ENCODE data around the gene PIP5K1A. TPM values are rescaled to one million over a fixed set of nuclear protein-coding genes. Genes with fewer than 3 reads are reported as not detected.

The PIP5K1A gene
- total and polyA plus RNA-seq, 4 donors: 21.7 to 120 (median 37.5) TPM

GRCh38 chr1:151289991-151290708, 91.8 kb downstream of the PIP5K1A start:
- no peaks in the 10 kb centered on the region for H3K27me3 ChIP-seq (ENCODE audit: control insufficient read depth in 3 of 3, insufficient read depth in 3 of 3, low read length in 2 of 3)
- DNase-seq (no peak), ATAC-seq (ENCODE audit: insufficient read depth, low FRiP score) (no peak)
- H3K9ac ChIP-seq (ENCODE audit: insufficient read depth in 1 of 2, low read length in 2 of 2): no peak overlapping the region
- H3K27ac ChIP-seq (ENCODE audit: low read depth in 1 of 2, low read length in 1 of 2): no peak overlapping the region
- no peaks in the 10 kb centered on the region for H3K4me1 ChIP-seq (ENCODE audit: control insufficient read depth in 5 of 5, insufficient read depth in 5 of 5, low read length in 5 of 5)
- H3K36me3 ChIP-seq (ENCODE audit: control insufficient read depth in 4 of 4, insufficient read depth in 4 of 4, low read length in 4 of 4): peaks cover 24 to 81% (median 48%) of the 10 kb centered on the region in 4 donors
- 85 to 90% methylated on average over 21 of the region's 21 CpGs for WGBS, 2 donors
- no peak overlapping the region for H3K4me3 ChIP-seq
- H3K9me3 ChIP-seq (ENCODE audit: control insufficient read depth in 4 of 4, insufficient read depth in 3 of 4, low read length in 3 of 4): no peaks in the 10 kb centered on the region
- no peak for TF ChIP-seq CTCF (IDR thresholded peaks at IDR 0.05; ENCODE audit: control extremely low read depth, extremely low read depth)

- Histone ChIP-seq H3K27me3 (ENCODE audit: control insufficient read depth in 3 of 3, insufficient read depth in 3 of 3, low read length in 2 of 3) (no peaks in the 10 kb centered on the region), H3K9ac (ENCODE audit: insufficient read depth in 1 of 2, low read length in 2 of 2) (no peak overlapping the region), H3K9me3 (ENCODE audit: control insufficient read depth in 4 of 4, insufficient read depth in 3 of 4, low read length in 3 of 4) (no peaks in the 10 kb centered on the region), H3K4me3 (no peak overlapping the region), H3K27ac (ENCODE audit: low read depth in 1 of 2, low read length in 1 of 2) (no peak overlapping the region), H3K4me1 (ENCODE audit: control insufficient read depth in 5 of 5, insufficient read depth in 5 of 5, low read length in 5 of 5) (no peaks in the 10 kb centered on the region), H3K36me3 (ENCODE audit: control insufficient read depth in 4 of 4, insufficient read depth in 4 of 4, low read length in 4 of 4) (peaks cover 30 to 84% (median 51%) of the 10 kb centered on the region in 4 donors)
- DNase-seq (no peak), ATAC-seq (ENCODE audit: insufficient read depth, low FRiP score) (no peak)
- no peak for TF ChIP-seq CTCF (IDR thresholded peaks at IDR 0.05; ENCODE audit: control extremely low read depth, extremely low read depth)
- WGBS, 2 donors: 73 to 82% methylated on average over 19 of the region's 19 CpGs
Measured at GRCh38 chr1:151290709-151291303, 92.5 kb downstream of the PIP5K1A start.

GRCh38 chr1:151292207-151293030, 94.1 kb downstream of the PIP5K1A start:
- DNase-seq: no peak
- Histone ChIP-seq H3K9ac (ENCODE audit: insufficient read depth in 1 of 2, low read length in 2 of 2) (no peak overlapping the region), H3K4me3 (no peak overlapping the region), H3K4me1 (ENCODE audit: control insufficient read depth in 5 of 5, insufficient read depth in 5 of 5, low read length in 5 of 5) (no peaks in the 10 kb centered on the region), H3K36me3 (ENCODE audit: control insufficient read depth in 4 of 4, insufficient read depth in 4 of 4, low read length in 4 of 4) (peaks cover 31 to 78% (median 48%) of the 10 kb centered on the region in 4 donors), H3K9me3 (ENCODE audit: control insufficient read depth in 4 of 4, insufficient read depth in 3 of 4, low read length in 3 of 4) (no peaks in the 10 kb centered on the region), H3K27me3 (ENCODE audit: control insufficient read depth in 3 of 3, insufficient read depth in 3 of 3, low read length in 2 of 3) (no peaks in the 10 kb centered on the region), H3K27ac (ENCODE audit: low read depth in 1 of 2, low read length in 1 of 2) (no peak overlapping the region)
- ATAC-seq (ENCODE audit: insufficient read depth, low FRiP score): no peak
- TF ChIP-seq CTCF (IDR thresholded peaks at IDR 0.05; ENCODE audit: control extremely low read depth, extremely low read depth): no peak
- WGBS, 2 donors: 81 to 83% methylated on average over 13 of the region's 13 CpGs

All from lung (tissue), 12 donors.